Keratinocyte (primary cell): ENCODE results near the gene RGS3. TPM values are rescaled to one million over a fixed set of nuclear protein-coding genes. Genes with fewer than 3 reads are reported as not detected.

Experiments used
- DNase-seq: peaks from one replicate; pipeline ENCODE4 v3.0.0-alpha.2; 2011; ENCODE audit warnings: low read depth, missing footprints, low spot score
- FAIRE-seq: peaks from 2 replicates; lab custom pipeline; 2011; peaks lifted over from hg19 to GRCh38; lab: Jason Lieb, UNC
- H2AFZ ChIP-seq: 2 replicates; pipeline ENCODE4 v1.6.0; 2012; ENCODE audit warnings: low read length, control low read depth, inconsistent platforms; ENCODE audit not compliant: control insufficient read depth
- H3K27ac ChIP-seq: 2 replicates; pipeline ENCODE4 v1.5.1; 2011; ENCODE audit warnings: low read length; ENCODE audit not compliant: control insufficient read depth, insufficient read depth
- H3K27me3 ChIP-seq: 3 replicates; pipeline ENCODE4 v1.6.0; 2011; ENCODE audit warnings: low read length; ENCODE audit not compliant: control insufficient read depth, insufficient read depth; ENCODE audit errors: extremely low read depth
- H3K36me3 ChIP-seq, 2 experiments: 2 replicates in 1 of 2; 3 replicates in 1 of 2; pipeline ENCODE4 v1.5.1; 2011; ENCODE audit warnings: low read length in 2 of 2, mild to moderate bottlenecking in 1 of 2; ENCODE audit not compliant: control insufficient read depth in 2 of 2, insufficient read depth in 2 of 2; ENCODE audit errors: extremely low read depth in 1 of 2
- H3K4me1 ChIP-seq: 3 replicates; pipeline ENCODE4 v1.5.1; 2011; ENCODE audit warnings: low read length; ENCODE audit not compliant: control insufficient read depth, insufficient read depth; ENCODE audit errors: extremely low read depth
- H3K4me2 ChIP-seq: 3 replicates; pipeline ENCODE4 v1.6.0; 2011; ENCODE audit warnings: low read depth, low read length; ENCODE audit not compliant: control insufficient read depth, insufficient read depth; ENCODE audit errors: extremely low read depth
- H3K4me3 ChIP-seq, 3 experiments: fragments of 200-600 bp in 1 of 3; sonication (generic) in 1 of 3; 2 replicates in 2 of 3; 3 replicates in 1 of 3; pipeline ENCODE4 v1.5.1; 2011 to 2016; ENCODE audit warnings: low read length in 3 of 3, mild to moderate bottlenecking in 3 of 3, control low read depth in 2 of 3, inconsistent platforms in 1 of 3, low read depth in 1 of 3, mixed read lengths in 1 of 3, mixed run types in 1 of 3, moderate library complexity in 1 of 3; ENCODE audit not compliant: control insufficient read depth in 2 of 3, insufficient read depth in 2 of 3; ENCODE audit errors: extremely low read depth in 1 of 3
- H3K79me2 ChIP-seq: 2 replicates; pipeline ENCODE4 v1.6.0; 2012; ENCODE audit warnings: low read length; ENCODE audit not compliant: control insufficient read depth, insufficient read depth
- H3K9ac ChIP-seq: 3 replicates; pipeline ENCODE4 v1.6.0; 2011; ENCODE audit warnings: low read length; ENCODE audit not compliant: control insufficient read depth, insufficient read depth; ENCODE audit errors: extremely low read depth
- H3K9me1 ChIP-seq: 3 replicates; pipeline ENCODE4 v1.6.0; 2011; ENCODE audit warnings: low read length; ENCODE audit not compliant: control insufficient read depth, insufficient read depth; ENCODE audit errors: extremely low read depth
- H3K9me3 ChIP-seq: 2 replicates; pipeline ENCODE4 v1.5.1; 2012; ENCODE audit warnings: low read depth, low read length; ENCODE audit not compliant: control insufficient read depth
- H4K20me1 ChIP-seq: 3 replicates; pipeline ENCODE4 v1.6.0; 2011; ENCODE audit warnings: low read length; ENCODE audit not compliant: control insufficient read depth, insufficient read depth; ENCODE audit errors: extremely low read depth
- EZH2 ChIP-seq: IDR thresholded peaks from one replicate; pipeline ENCODE4 v1.6.1; 2012; ENCODE audit warnings: inconsistent platforms, mild to moderate bottlenecking, low read length, moderate library complexity
- dilution Hi-C: fragments of 300-500 bp; cut with MboI; formaldehyde crosslinking; loops from one replicate; pipeline ENCODE4 v1.7.0; 2020; ENCODE audit warnings: low sequenced_read_pairs; ENCODE audit not compliant: extremely low pct_ligation_motif_present
- polyA plus RNA-seq, 5 experiments: library from polyadenylated mRNA; depleted of rRNA in 3 of 5; stranded (reverse) in 3 of 5; stranded (forward) in 1 of 5; unstranded in 1 of 5; fragments of >200 nt; gene quantifications; 1 replicate in 1 of 5; 2 replicates in 3 of 5; 3 replicates in 1 of 5; pipeline versions ENCODE4 v1.2.1 to v1.2.3, GENCODE V29; 2011 to 2012; ENCODE audit warnings: missing spikeins in 2 of 5, low read depth in 1 of 5, low replicate concordance in 1 of 5
- TF ChIP-seq, protein P1 (sequence below), 3 experiments: IDR thresholded peaks in 1 of 3; conservative IDR thresholded peaks in 1 of 3; optimal IDR thresholded peaks in 1 of 3; 2 replicates in 2 of 3; 3 replicates in 1 of 3; pipeline versions ENCODE3 to v1.5.1; 2011; ENCODE audit warnings: low read length in 3 of 3, mild to moderate bottlenecking in 3 of 3, moderate library complexity in 2 of 3, control low read depth in 1 of 3, inconsistent platforms in 1 of 3; ENCODE audit not compliant: insufficient read depth in 2 of 3; ENCODE audit errors: extremely low read depth in 1 of 3

RGS3 gene
- polyA plus RNA-seq, 1 donor (not counting 4 experiments of a cell fraction or from before 2014, with no cell fraction given) = 19.6 TPM

GRCh38 chr9:113526231-113526746, 62.8 kb downstream of the RGS3 start:
- no peak overlapping the region for H3K27ac ChIP-seq
- no peak overlapping the region for H3K4me3 ChIP-seq
- dilution Hi-C loops = no loop called here
- TF ChIP-seq, protein P1, sequence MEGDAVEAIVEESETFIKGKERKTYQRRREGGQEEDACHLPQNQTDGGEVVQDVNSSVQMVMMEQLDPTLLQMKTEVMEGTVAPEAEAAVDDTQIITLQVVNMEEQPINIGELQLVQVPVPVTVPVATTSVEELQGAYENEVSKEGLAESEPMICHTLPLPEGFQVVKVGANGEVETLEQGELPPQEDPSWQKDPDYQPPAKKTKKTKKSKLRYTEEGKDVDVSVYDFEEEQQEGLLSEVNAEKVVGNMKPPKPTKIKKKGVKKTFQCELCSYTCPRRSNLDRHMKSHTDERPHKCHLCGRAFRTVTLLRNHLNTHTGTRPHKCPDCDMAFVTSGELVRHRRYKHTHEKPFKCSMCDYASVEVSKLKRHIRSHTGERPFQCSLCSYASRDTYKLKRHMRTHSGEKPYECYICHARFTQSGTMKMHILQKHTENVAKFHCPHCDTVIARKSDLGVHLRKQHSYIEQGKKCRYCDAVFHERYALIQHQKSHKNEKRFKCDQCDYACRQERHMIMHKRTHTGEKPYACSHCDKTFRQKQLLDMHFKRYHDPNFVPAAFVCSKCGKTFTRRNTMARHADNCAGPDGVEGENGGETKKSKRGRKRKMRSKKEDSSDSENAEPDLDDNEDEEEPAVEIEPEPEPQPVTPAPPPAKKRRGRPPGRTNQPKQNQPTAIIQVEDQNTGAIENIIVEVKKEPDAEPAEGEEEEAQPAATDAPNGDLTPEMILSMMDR (optimal IDR thresholded peaks at IDR 0.05 in 1 of 3, IDR thresholded peaks at IDR 0.05 in 1 of 3, conservative IDR thresholded peaks at IDR 0.05 in 1 of 3; ENCODE audit: extremely low read depth in 1 of 3, insufficient read depth in 2 of 3, low read length in 3 of 3) = no peak
- TF ChIP-seq EZH2 = no peak
- H3K36me3 ChIP-seq = no peaks in the 10 kb centered on the region
- H3K4me1 ChIP-seq = no peaks in the 10 kb centered on the region
- no peak overlapping the region for H3K4me2 ChIP-seq
- H3K9me3 ChIP-seq = no peaks in the 10 kb centered on the region
- no peak for FAIRE-seq
- H3K9me1 ChIP-seq = no peaks in the 10 kb centered on the region
- H3K79me2 ChIP-seq = no peaks in the 10 kb centered on the region
- no peak overlapping the region for H2AFZ ChIP-seq
- H4K20me1 ChIP-seq = no peaks in the 10 kb centered on the region
- no peak overlapping the region for H3K9ac ChIP-seq
- no peak for DNase-seq
- H3K27me3 ChIP-seq = peaks cover 7% of the 10 kb centered on the region

- H3K9me1 ChIP-seq = no peaks in the 10 kb centered on the region
- peaks cover 8% of the 10 kb centered on the region for H3K27me3 ChIP-seq
- H3K4me2 ChIP-seq = no peak overlapping the region
- dilution Hi-C loops = no loop called here
- FAIRE-seq = no peak
- H2AFZ ChIP-seq = no peak overlapping the region
- H3K9me3 ChIP-seq = no peaks in the 10 kb centered on the region
- DNase-seq = no peak
- H3K36me3 ChIP-seq = no peaks in the 10 kb centered on the region
- H3K27ac ChIP-seq = no peak overlapping the region
- H4K20me1 ChIP-seq = no peaks in the 10 kb centered on the region
- H3K4me1 ChIP-seq = no peaks in the 10 kb centered on the region
- no peak overlapping the region for H3K9ac ChIP-seq
- no peak overlapping the region for H3K4me3 ChIP-seq
- TF ChIP-seq, protein P1 (optimal IDR thresholded peaks at IDR 0.05 in 1 of 3, IDR thresholded peaks at IDR 0.05 in 1 of 3, conservative IDR thresholded peaks at IDR 0.05 in 1 of 3; ENCODE audit: extremely low read depth in 1 of 3, insufficient read depth in 2 of 3, low read length in 3 of 3) = no peak
- TF ChIP-seq EZH2 = no peak
- H3K79me2 ChIP-seq = no peaks in the 10 kb centered on the region
Measured at GRCh38 chr9:113526841-113527240, 63.3 kb downstream of the RGS3 start.
